ENCODE measurements around the gene EML4.

Gene EML4

GRCh38 chr2:42219160-42219559 lies 50.0 kb downstream of the EML4 start:
- Histone ChIP-seq H4K20me1 (ENCODE audit: insufficient read depth, low read length, poor library complexity, severe bottlenecking) (no peaks in the 10 kb centered on the region), H3K4me2 (ENCODE audit: low read depth, low read length, poor library complexity, severe bottlenecking) (no peak overlapping the region), H3K9me3 (ENCODE audit: insufficient read depth, low read depth, low read length) (no peaks in the 10 kb centered on the region), H3F3A (ENCODE audit: low read depth) (no peaks in the 10 kb centered on the region), H3K9ac (ENCODE audit: low read depth, low read length, poor library complexity, severe bottlenecking) (no peak overlapping the region), H3K79me2 (ENCODE audit: insufficient read depth, low read length) (peaks cover 48% of the 10 kb centered on the region), H3K4me3 (ENCODE audit: low read length, poor library complexity, severe bottlenecking) (no peak overlapping the region), H3K36me3 (ENCODE audit: insufficient read depth, low read length) (no peaks in the 10 kb centered on the region), H3K4me1 (ENCODE audit: insufficient read depth, low read length, poor library complexity, severe bottlenecking) (peaks cover 4% of the 10 kb centered on the region), H3K9me2 (replicated peaks; ENCODE audit: low read depth, low read length) (no peaks in the 10 kb centered on the region), H3K27me3 (ENCODE audit: insufficient read depth, low read length, poor library complexity, severe bottlenecking) (no peaks in the 10 kb centered on the region), H2AFZ (ENCODE audit: low read length) (no peak overlapping the region)
- no peak for TF ChIP-seq CTCF (conservative IDR thresholded peaks at IDR 0.05; ENCODE audit: low read length)
- no peak for TF ChIP-seq EZH2phosphoT487 (IDR thresholded peaks at IDR 0.05; ENCODE audit: borderline replicate concordance)

- peaks cover 49% of the 10 kb centered on the region for H3K79me2 ChIP-seq (ENCODE audit: insufficient read depth, low read length)
- H4K20me1 ChIP-seq (ENCODE audit: insufficient read depth, low read length, poor library complexity, severe bottlenecking) = no peaks in the 10 kb centered on the region
- no peak overlapping the region for H2AFZ ChIP-seq (ENCODE audit: low read length)
- no peak overlapping the region for H3K9ac ChIP-seq (ENCODE audit: low read depth, low read length, poor library complexity, severe bottlenecking)
- no peaks in the 10 kb centered on the region for H3F3A ChIP-seq (ENCODE audit: low read depth)
- peaks cover 4% of the 10 kb centered on the region for H3K4me1 ChIP-seq (ENCODE audit: insufficient read depth, low read length, poor library complexity, severe bottlenecking)
- no peaks in the 10 kb centered on the region for H3K36me3 ChIP-seq (ENCODE audit: insufficient read depth, low read length)
- H3K27me3 ChIP-seq (ENCODE audit: insufficient read depth, low read length, poor library complexity, severe bottlenecking) = no peaks in the 10 kb centered on the region
- H3K4me2 ChIP-seq (ENCODE audit: low read depth, low read length, poor library complexity, severe bottlenecking) = no peak overlapping the region
- H3K9me2 ChIP-seq (replicated peaks; ENCODE audit: low read depth, low read length) = no peaks in the 10 kb centered on the region
- H3K4me3 ChIP-seq (ENCODE audit: low read length, poor library complexity, severe bottlenecking) = no peak overlapping the region
- no peaks in the 10 kb centered on the region for H3K9me3 ChIP-seq (ENCODE audit: insufficient read depth, low read depth, low read length)
- TF ChIP-seq CTCF (conservative IDR thresholded peaks at IDR 0.05; ENCODE audit: low read length) (no peak), EZH2phosphoT487 (IDR thresholded peaks at IDR 0.05; ENCODE audit: borderline replicate concordance) (no peak)
These were observed 51.4 kb downstream of the EML4 start for GRCh38 chr2:42220566-42220965.

- no peak overlapping the region for H3K9ac ChIP-seq (ENCODE audit: low read depth, low read length, poor library complexity, severe bottlenecking)
- H3K9me3 ChIP-seq (ENCODE audit: insufficient read depth, low read depth, low read length) = no peaks in the 10 kb centered on the region
- H3K4me3 ChIP-seq (ENCODE audit: low read length, poor library complexity, severe bottlenecking) = no peak overlapping the region
- peaks cover 11% of the 10 kb centered on the region for H3K4me1 ChIP-seq (ENCODE audit: insufficient read depth, low read length, poor library complexity, severe bottlenecking)
- H4K20me1 ChIP-seq (ENCODE audit: insufficient read depth, low read length, poor library complexity, severe bottlenecking) = no peaks in the 10 kb centered on the region
- H3K36me3 ChIP-seq (ENCODE audit: insufficient read depth, low read length) = no peaks in the 10 kb centered on the region
- H3K27me3 ChIP-seq (ENCODE audit: insufficient read depth, low read length, poor library complexity, severe bottlenecking) = no peaks in the 10 kb centered on the region
- no peak for TF ChIP-seq EZH2phosphoT487 (IDR thresholded peaks at IDR 0.05; ENCODE audit: borderline replicate concordance)
- TF ChIP-seq CTCF (conservative IDR thresholded peaks at IDR 0.05; ENCODE audit: low read length) = no peak
- no peak overlapping the region for H3K4me2 ChIP-seq (ENCODE audit: low read depth, low read length, poor library complexity, severe bottlenecking)
- peaks cover 40% of the 10 kb centered on the region for H3K79me2 ChIP-seq (ENCODE audit: insufficient read depth, low read length)
- H3F3A ChIP-seq (ENCODE audit: low read depth) = no peaks in the 10 kb centered on the region
- no peak overlapping the region for H2AFZ ChIP-seq (ENCODE audit: low read length)
- H3K9me2 ChIP-seq (replicated peaks; ENCODE audit: low read depth, low read length) = no peaks in the 10 kb centered on the region
These were observed 54.1 kb downstream of the EML4 start for GRCh38 chr2:42223067-42223854.
